Right cardiac atrium (tissue), 5 donors: Measurements from ENCODE around the gene DPYSL4. TPM values are rescaled to one million over a fixed set of nuclear protein-coding genes. Genes with fewer than 3 reads are reported as not detected.

Experiments used
- ATAC-seq, 2 donors: fragments of 200-7000 bp; cut with Tn5 transposase; one replicate each; pipeline versions ENCODE4 v1.8.0 to v1.9.1; 2020; ENCODE audit warnings: moderate library complexity in 2 of 2, mild to moderate bottlenecking in 1 of 2
- DNase-seq, 3 donors: peaks; one replicate each; pipeline ENCODE4 v3.0.0-alpha.2; 2020
- H3K27ac ChIP-seq: one replicate; pipeline ENCODE4 v1.5.1; 2013; ENCODE audit warnings: mild to moderate bottlenecking, low read length, control low read depth, moderate library complexity
- H3K27me3 ChIP-seq: one replicate; pipeline ENCODE4 v1.6.1; 2013; ENCODE audit not compliant: control insufficient read depth, insufficient read depth
- H3K4me1 ChIP-seq: one replicate; pipeline ENCODE4 v1.6.1; 2013; ENCODE audit warnings: low read length; ENCODE audit not compliant: control insufficient read depth, insufficient read depth
- H3K4me3 ChIP-seq: one replicate; pipeline ENCODE4 v1.5.1; 2013; ENCODE audit warnings: low read length, control low read depth
- H3K9me3 ChIP-seq: one replicate; pipeline ENCODE4 v1.6.1; 2013; ENCODE audit warnings: low read length; ENCODE audit not compliant: control insufficient read depth
- WGBS: extraction: QIAGEN DNeasy Blood & Tissue Kit; methylation state at CpG from one replicate; pipeline ENCODE4 v1.1.7; 2013; 5-methylcytosine and 5-hydroxymethylcytosine counted together
- intact Hi-C, 4 donors: fragments of 100-400 bp; cut with DNase I; formaldehyde crosslinking; loops; one replicate each; pipeline versions ENCODE4 v1.11.0 to v1.14.0; 2022 to 2023
- polyA plus RNA-seq: library from polyadenylated mRNA; stranded (reverse); fragments of 200-250 nt; gene quantifications from one replicate; pipeline ENCODE4 v1.2.3, GENCODE V29; 2013
- total RNA-seq, 4 donors: library from RNA; stranded (reverse); fragmentation: NEBNext Ultra II Directional; extraction: Animal tissue kit (Norgen Biotek cat#: 25700); gene quantifications; one replicate each; pipeline ENCODE4 v1.2.1, GENCODE V29; 2021
- donor health status: healthy with polysubstance abuse.
- donor health status: DM: no; HTN: yes; CAD: no.
- donor health status: DM: no; HTN: no; CAD: no.
- donor health status: DM: no; HTN: yes; CAD: no; lungs with severe emphysema.
- donor health status: DM: yes; HTN: yes; CAD: no.

The DPYSL4 gene
- total and polyA plus RNA-seq, 5 donors, result 1.9 to 13.8 (median 6.8) TPM

DNA sequence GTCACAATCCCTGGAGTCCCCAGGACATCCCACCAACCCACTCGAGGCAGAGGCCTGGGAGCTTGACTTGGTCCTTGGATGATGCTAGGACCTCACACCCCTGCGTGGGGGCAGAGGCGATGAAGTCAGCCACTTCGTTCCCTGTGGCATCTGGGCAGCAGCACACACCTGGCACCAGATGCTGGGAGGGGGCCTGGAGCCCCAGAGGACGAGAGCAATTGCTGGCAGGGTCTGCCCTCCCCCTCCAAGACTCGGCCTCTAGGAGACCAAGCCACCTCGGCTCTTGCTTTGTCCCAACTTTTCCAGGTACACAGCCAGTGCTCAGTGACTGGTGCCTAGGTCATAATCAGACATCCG, 39.1 kb downstream of the DPYSL4 start:
- DNase-seq, result peak in 2 of 3 donors; percentile 35 to 45
- intact Hi-C loops, result loop anchor here in 3 of 4 donors (2.0 to 5.0 kb wide), 3 partner anchors 123 to 226 kb away; no protein-coding TSS in a partner anchor

DNA sequence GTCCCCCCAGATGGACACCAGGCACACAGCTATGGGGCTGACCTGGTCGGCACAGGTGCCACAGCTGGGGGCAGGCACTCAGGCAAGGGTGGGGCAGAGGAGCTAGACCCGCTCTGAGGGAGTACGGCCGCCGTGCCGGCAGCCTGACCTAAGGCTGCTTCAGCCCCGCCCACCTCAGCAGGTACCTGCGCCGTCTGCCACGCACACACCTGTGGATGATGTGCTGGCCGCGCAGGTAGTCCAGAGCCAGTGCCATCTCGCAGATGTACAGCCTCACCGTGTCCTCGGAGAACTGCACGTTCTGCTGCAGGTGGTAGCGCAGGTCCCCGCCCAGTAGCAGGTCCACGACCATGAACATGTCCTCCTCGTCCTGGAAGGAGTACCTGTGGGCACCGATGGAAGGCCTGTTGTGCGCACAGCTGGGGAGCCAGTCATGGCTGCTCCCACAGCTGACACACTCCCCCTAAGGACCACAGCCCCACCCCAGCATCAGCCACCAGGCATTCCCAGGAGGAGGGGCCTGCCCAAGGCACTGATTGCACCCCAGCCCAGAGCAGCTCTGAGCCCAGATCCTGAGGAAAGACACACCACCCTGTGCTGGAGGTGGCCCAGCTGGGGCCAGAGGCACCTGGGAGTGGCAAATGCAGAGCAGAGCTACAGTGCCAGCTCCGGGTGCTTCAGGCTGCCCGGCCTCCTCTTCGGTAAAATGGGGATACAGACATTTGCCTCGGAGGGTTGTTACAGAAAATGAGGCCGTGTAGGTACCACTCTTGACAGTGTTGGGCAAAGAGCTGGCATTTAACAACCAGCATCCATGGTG, 40.0 kb downstream of the DPYSL4 start:
- Histone ChIP-seq H3K27me3 (no peaks in the 10 kb centered on the region), H3K4me1 (no peaks in the 10 kb centered on the region), H3K27ac (no peak overlapping the region), H3K9me3 (no peaks in the 10 kb centered on the region), H3K4me3 (no peak overlapping the region)
- ATAC-seq (no peak), DNase-seq (peak in 2 of 3 donors; percentile 43 to 55)
- 91% methylated on average over 27 of the region's 27 CpGs for WGBS
- intact Hi-C loops, result loop anchor here in 2 of 4 donors (2.0 to 5.0 kb wide), 2 partner anchors 122 to 226 kb away; no protein-coding TSS in a partner anchor

More for the DNA sequence above, 39.1 kb downstream of the DPYSL4 start:
- no peak for ATAC-seq
- Histone ChIP-seq H3K9me3 (no peaks in the 10 kb centered on the region), H3K4me3 (no peak overlapping the region), H3K27me3 (no peaks in the 10 kb centered on the region), H3K4me1 (no peaks in the 10 kb centered on the region), H3K27ac (no peak overlapping the region)
- WGBS, result 78% methylated on average over 8 of the region's 8 CpGs

DNA sequence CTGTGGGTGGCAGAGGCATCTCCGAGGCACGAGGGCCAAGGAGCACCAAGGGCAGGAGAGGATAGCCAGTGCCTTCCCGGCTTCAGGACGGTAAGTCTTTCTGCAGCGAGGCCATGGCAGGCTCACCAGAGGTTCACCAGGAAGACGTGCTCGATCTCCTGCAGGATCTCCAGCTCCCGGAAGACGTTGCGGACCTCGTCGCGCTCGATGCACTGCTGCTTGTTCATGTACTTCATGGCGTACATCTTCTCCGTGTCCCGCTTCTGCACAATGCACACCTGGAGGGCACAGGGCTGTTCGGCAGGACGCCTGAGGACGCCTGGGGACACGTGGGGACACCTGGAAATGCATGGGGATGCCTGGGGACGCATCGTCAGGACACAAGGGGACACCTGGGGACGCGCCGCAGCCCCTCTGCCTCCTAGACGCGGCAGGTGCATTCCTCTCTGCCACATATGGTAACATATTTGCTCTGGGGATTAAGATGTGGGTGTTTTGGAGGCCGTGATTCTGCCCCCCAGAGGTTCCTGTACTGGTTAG, 41.2 kb downstream of the DPYSL4 start:
- ATAC-seq, result no peak
- intact Hi-C loops, result loop anchor here in 2 of 4 donors (2.0 to 5.0 kb wide), 2 partner anchors 121 to 224 kb away; no protein-coding TSS in a partner anchor

DNA sequence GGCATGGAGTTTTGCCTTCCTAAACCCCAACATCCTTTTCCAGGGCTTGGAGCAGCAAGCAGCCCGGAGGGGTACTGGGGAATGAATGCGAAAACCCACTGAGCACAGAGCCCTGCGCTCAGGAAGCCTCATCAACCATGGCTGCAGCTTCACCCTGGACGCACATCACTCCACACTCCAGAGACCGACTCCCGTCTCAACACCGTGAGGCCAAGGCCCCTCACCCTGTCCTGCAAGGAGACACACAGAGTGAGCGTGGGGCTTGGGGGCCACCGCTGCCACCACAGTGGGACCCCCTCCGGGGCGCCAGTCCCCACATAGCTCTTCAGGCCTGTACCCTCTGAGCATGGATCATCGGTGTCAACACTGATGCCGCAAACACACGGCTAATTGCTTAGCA, 41.9 kb downstream of the DPYSL4 start:
- no peaks in the 10 kb centered on the region for H3K4me1 ChIP-seq
- no peaks in the 10 kb centered on the region for H3K9me3 ChIP-seq
- DNase-seq, result peak in 2 of 3 donors; percentile 31 to 43
- no peaks in the 10 kb centered on the region for H3K27me3 ChIP-seq
- no peak for ATAC-seq
- WGBS, result 82% methylated on average over 14 of the region's 14 CpGs
- no peak overlapping the region for H3K27ac ChIP-seq
- H3K4me3 ChIP-seq, result no peak overlapping the region
- intact Hi-C loops, result loop anchor here in 1 of 4 donors (5.0 kb wide), 1 partner anchor 224 kb away; no protein-coding TSS in a partner anchor

More for the DNA sequence above, 41.2 kb downstream of the DPYSL4 start:
- peak in 2 of 3 donors; percentile 9 to 44 for DNase-seq
- Histone ChIP-seq H3K27me3 (no peaks in the 10 kb centered on the region), H3K4me1 (no peaks in the 10 kb centered on the region), H3K4me3 (no peak overlapping the region), H3K27ac (no peak overlapping the region), H3K9me3 (no peaks in the 10 kb centered on the region)
- 90% methylated on average over 29 of the region's 29 CpGs for WGBS

DNA sequence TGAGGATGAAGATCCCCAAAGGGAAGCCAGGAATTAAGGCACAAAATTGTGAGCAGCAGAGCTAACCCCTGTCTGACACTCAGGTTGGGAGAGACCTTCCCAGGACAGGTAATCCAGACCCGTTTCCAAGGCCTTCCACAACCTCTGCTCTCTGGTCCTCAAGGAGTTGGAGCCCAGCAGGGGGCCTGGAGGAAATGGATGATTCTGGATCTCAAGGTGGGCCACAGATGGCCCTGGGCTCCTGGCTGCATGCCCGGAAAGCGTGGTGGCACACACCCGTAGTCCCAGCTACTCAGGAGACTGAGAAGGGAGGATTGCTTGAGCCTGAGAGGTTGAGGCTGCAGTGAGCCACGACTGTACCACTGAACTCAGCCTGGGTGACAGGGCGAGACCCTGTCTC, 42.3 kb downstream of the DPYSL4 start:
- intact Hi-C loops, result loop anchor here in 1 of 4 donors (5.0 kb wide), 1 partner anchor 223 kb away; no protein-coding TSS in a partner anchor
- ATAC-seq (no peak), DNase-seq (peak in 2 of 3 donors; percentile 22 to 52)
- no peak overlapping the region for H3K27ac ChIP-seq
- H3K9me3 ChIP-seq, result no peaks in the 10 kb centered on the region
- no peaks in the 10 kb centered on the region for H3K4me1 ChIP-seq
- H3K4me3 ChIP-seq, result no peak overlapping the region
- H3K27me3 ChIP-seq, result no peaks in the 10 kb centered on the region
- WGBS, result 74% methylated on average over 6 of the region's 6 CpGs

DNA sequence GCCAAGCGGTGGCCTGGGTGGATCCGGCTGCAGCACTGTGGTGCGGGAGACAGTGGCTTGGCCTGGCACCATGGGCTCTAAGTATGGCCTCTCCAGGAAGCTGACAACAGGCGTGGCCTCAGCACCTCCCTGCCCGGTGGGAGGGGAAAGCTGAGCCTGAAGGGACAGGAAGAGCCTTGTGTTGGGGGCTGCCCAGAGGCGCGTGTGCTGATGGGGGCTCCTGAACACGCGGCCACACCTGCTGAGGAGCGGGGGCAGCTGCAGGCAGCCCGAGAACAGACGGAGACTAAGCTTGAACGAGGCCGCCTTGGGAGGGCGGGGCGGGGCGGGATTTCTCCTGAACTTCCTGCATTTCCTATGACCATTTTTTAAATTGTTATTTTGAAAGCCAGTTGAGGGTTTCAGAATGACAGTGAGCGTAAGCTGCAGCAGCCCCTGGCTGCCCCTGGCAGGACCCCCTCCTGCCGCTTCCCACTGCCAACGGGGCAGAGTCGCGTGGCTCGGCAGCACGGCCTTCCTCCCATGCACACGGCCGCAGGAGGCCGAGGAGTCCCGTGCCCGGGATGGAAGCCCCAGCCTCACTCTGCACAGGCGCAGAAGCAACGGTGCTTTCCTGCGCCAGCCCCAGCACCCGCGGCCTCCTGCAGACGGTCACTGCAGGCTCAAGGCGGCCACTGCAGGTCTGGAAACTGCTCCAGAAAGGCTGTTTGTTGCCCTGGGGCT, 43.2 kb downstream of the DPYSL4 start:
- no peak overlapping the region for H3K27ac ChIP-seq
- DNase-seq, result peak in 2 of 3 donors; percentile 72 to 75
- H3K4me3 ChIP-seq, result no peak overlapping the region
- 57% methylated on average over 36 of the region's 36 CpGs for WGBS
- ATAC-seq, result peak; percentile 22 to 32
- no peaks in the 10 kb centered on the region for H3K9me3 ChIP-seq
- H3K27me3 ChIP-seq, result no peaks in the 10 kb centered on the region
- H3K4me1 ChIP-seq, result no peaks in the 10 kb centered on the region
- intact Hi-C loops, result loop anchor here in 1 of 4 donors (5.0 kb wide), 1 partner anchor 222 kb away; no protein-coding TSS in a partner anchor

DNA sequence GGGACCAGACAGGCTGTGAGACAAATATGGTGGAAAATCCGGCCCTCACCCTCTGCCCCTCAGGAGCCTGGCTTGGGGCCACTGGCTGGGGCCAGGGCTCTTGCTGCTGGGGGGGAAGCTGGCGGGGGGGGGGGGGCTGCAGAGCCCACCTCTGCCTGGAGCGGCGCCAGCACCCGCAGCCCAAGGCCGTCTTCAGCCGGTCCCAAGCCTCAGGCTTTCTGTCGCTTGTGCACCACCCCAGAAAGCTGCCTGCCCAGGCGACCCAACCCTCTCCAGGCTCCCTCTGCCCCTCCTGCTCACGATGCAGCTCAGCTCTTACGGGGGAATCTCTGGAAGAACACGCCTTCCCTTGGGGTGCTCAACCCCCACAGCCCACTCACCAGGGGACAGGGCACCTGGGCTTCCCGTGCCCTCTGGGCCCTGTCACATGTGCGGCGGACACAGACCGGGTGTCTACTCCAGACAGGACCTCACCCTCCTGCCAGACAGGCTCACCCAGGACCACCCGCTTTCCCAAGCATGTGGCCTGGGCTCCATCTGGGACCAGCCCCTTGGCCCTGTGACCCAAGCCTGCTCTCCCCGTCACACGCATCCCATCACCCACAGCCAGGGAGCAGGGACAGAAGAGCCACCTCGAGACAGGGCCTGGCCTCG, 43.9 kb downstream of the DPYSL4 start:
- intact Hi-C loops, result no loop called here
- peak in 2 of 3 donors; percentile 33 to 48 for DNase-seq
- 84% methylated on average over 21 of the region's 21 CpGs for WGBS

DNA sequence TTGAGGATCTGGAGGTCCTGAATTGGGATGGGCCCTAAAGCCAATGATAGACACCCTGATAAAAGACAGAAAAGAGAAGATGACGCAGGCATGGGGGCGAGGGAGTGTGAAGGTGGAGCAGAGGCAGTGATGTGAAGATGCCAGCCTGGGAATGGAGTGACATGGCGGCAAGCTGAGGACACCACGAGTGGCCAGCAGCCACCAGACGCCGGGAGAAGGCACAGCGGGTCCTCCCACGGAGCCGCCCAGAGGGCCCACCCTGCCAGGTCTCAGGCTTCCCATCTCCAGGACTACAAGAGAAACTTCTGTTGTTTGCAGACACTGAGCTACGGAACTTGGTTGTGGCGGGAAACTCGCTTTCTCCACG, 44.9 kb downstream of the DPYSL4 start:
- ATAC-seq, result no peak
- WGBS, result 90% methylated on average over 13 of the region's 13 CpGs
- Histone ChIP-seq H3K27ac (no peak overlapping the region), H3K27me3 (no peaks in the 10 kb centered on the region), H3K9me3 (no peaks in the 10 kb centered on the region), H3K4me3 (no peak overlapping the region), H3K4me1 (no peaks in the 10 kb centered on the region)
- intact Hi-C loops, result no loop called here
- peak in 1 of 3 donors; percentile 12 for DNase-seq

More for the DNA sequence above, 43.9 kb downstream of the DPYSL4 start:
- Histone ChIP-seq H3K27ac (no peak overlapping the region), H3K4me3 (no peak overlapping the region), H3K27me3 (no peaks in the 10 kb centered on the region), H3K9me3 (no peaks in the 10 kb centered on the region), H3K4me1 (no peaks in the 10 kb centered on the region)
- no peak for ATAC-seq

DNA sequence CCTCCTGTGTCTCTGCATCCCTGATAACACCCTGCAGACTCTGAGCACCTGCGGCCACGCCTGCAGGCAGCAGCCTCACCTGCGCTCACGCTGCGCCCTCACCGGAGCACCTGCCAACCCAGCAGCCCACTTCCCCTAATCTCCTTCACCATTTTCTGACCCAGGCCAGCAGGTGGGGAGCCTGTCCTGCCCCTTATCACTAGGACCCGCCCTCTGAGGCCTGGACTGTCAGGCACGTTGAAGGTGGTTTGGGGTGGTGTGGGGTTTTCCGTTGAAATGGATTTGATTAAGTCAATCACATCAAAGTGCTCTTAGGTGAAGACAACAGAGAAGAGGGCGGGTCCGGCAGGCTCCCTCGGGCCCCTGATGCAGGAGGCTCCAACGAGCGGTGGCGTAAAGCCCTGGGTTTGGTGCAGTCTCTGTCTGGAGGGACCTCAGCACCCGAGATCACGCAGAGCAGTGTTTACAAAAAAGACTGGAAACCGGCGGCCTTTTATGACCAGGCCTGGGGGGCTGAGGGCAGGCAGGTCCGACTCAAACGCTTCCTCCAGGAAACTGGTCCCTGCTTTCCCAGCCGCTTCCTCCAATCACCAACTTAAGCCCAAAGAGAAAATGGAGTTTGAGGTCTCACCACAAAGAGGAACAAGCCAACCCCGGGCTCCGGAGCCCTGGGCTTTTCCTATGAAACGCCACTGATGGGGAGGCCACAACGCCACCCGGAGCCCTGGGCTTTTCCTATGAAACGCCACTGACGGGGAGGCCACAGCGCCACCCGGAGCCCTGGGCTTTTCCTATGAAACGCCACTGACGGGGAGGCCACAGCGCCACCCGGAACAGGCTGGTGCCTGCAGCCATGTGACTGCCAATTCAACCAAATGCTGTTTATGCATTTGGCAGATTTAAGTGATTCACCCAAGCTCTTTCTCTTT, 45.5 kb downstream of the DPYSL4 start:
- no peaks in the 10 kb centered on the region for H3K27me3 ChIP-seq
- ATAC-seq (no peak), DNase-seq (peak in 2 of 3 donors; percentile 76 to 79)
- 74% methylated on average over 35 of the region's 35 CpGs for WGBS
- H3K27ac ChIP-seq, result no peak overlapping the region
- H3K9me3 ChIP-seq, result no peaks in the 10 kb centered on the region
- no peaks in the 10 kb centered on the region for H3K4me1 ChIP-seq
- intact Hi-C loops, result no loop called here
- no peak overlapping the region for H3K4me3 ChIP-seq

DNA sequence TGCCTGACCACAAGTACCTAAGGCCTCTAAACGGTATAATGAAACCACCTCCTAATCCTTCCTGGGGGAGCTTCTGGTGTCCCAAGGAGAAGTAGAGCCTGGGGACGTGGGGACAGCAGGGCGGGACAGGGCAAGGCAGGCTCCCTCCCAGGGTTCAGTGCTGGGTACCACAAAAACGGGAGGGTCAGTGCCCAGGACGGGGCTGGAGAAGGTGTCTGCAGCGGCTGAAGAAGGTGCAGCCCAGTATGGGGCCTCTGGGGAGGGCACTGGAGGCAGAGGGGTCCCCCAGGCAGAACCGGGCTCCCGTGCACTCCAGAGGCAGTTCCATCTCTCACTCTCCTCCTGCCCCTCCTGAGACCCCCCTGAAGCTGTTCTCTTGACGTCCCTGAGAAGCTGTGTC, 46.2 kb downstream of the DPYSL4 start:
- peak in 2 of 3 donors; percentile 27 to 29 for DNase-seq
- intact Hi-C loops, result no loop called here
- 80% methylated on average over 9 of the region's 9 CpGs for WGBS

More for the DNA sequence above, 46.2 kb downstream of the DPYSL4 start:
- ATAC-seq, result no peak
- Histone ChIP-seq H3K27me3 (no peaks in the 10 kb centered on the region), H3K27ac (no peak overlapping the region), H3K9me3 (no peaks in the 10 kb centered on the region), H3K4me3 (no peak overlapping the region), H3K4me1 (no peaks in the 10 kb centered on the region)
